GM19193 (cell line): ENCODE data around the gene C7orf33.

ENCODE experiments used
- POLR2A ChIP-seq: IDR thresholded peaks from 4 replicates; pipeline ENCODE4 v1.6.1; 2011; ENCODE audit not compliant: insufficient read depth, insufficient read length; ENCODE audit errors: extremely low read depth

C7orf33 gene

DNA sequence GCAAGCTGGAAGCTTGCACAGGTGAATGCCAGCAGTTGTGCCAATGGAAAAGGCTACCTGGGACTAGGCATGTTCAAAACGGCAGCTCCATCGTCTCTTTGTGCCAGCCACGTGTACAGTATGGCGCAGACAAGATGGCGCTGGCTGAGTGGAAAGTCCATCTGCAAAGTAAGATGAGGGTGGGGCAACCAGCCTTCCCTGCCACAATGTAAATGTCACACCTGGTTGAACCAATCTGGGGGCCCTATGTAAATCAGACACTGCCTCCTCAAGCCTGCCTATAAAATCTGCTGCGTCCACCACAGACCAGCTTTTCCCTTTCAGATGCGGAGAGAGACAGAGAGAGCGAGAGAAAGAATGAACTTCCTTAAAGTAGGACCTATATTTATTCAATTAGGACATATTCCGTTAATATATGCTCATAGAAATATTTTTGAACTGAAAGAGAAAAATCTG is 18.5 kb upstream of the C7orf33 start:
- TF ChIP-seq POLR2A: no peak

DNA sequence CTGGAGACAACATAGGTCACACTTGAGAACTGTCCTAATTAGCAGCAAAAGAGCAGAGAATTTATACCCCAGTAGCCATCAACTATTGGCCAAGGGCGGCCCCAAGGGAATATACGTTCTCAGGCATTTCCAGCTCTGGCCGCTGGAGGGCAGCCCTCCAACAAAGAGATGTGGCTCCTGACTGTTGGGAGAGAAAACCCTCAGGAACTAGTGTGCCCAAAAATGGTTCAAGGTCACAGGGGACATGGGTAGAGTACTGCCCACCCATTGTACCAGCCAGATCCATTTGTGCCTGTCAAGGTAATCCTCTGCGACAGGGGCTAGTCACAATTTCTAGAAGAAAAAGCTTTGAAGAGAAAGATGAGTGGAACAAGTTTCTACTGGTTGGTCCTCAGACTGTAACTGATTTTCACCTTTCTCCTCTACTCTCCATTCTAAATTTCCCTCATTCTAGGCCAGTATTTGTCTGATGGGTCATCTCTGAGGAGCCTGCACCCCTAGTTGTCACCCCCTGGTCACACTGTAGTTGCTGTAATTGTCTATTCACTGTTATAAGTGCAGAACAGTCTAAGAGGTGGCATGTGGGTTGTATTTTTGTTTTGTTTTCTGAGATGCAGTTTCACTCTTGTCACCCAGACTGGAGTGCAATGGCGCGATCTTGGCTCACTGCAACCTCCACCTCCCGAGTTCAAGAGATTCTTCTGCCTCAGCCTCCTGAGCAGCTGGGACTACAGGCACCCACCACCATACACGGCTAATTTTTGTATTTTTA is 14.7 kb upstream of the C7orf33 start:
- no peak for TF ChIP-seq POLR2A

GRCh38 chr7:148579366-148579765 is 11.2 kb upstream of the C7orf33 start:
- no peak for TF ChIP-seq POLR2A

GRCh38 chr7:148580446-148580845 is 10.1 kb upstream of the C7orf33 start:
- TF ChIP-seq POLR2A: no peak

DNA sequence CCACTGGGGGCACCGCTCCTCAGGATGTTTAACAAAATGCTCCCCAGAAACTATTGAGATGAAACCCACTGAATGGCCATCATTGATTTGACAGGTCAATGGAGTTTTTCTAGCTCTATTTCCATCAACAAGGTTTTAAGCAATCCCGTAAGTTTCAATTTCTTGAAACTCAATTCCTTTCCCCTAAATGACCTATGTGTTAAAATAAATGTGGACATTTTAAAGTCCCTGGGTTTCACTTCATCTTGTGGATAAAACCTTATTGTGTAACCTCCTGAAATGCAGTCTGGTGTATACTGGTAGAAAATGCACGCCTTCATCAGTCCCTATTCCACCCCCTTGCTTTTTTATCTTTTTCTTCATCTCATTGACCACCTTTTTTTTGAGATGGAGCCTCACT is 8.9 kb upstream of the C7orf33 start:
- TF ChIP-seq POLR2A: no peak

DNA sequence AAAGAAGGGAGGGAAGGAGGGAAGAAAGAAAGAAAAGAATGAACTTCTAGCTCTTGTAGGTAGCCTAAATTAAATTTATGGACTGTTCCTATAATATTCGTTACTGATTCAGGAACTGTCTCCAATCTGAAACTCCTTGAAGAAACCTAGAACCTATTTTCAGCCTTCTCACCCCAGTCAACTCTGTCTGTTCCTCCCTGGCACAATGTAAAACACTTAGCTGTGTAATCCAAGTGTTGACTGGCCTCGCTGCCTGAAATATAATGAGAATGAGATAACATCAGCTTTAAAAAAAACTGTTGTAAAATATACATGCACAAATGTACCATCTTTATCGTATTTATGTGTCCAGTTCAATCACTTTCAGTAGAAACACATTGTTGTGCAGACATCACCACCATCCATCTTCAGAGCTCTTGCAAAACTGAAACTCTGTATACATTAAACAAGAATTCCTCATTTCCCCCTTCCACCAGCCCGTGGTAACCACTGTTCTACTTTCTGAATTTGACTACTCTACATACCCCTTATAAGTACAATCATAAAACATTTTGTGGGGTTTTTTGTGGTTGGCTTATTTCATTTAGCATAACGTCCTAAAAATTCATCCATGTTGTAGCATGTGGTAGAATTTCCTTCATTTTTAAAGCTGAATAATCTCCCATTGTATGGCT is 6.3 kb upstream of the C7orf33 start:
- no peak for TF ChIP-seq POLR2A

- TF ChIP-seq POLR2A: no peak
Measured at GRCh38 chr7:148585399-148585798, 5.2 kb upstream of the C7orf33 start.

- TF ChIP-seq POLR2A: no peak
Measured at GRCh38 chr7:148587076-148587475, 3.5 kb upstream of the C7orf33 start.

GRCh38 chr7:148588168-148588567 is 2.4 kb upstream of the C7orf33 start:
- TF ChIP-seq POLR2A: no peak

DNA sequence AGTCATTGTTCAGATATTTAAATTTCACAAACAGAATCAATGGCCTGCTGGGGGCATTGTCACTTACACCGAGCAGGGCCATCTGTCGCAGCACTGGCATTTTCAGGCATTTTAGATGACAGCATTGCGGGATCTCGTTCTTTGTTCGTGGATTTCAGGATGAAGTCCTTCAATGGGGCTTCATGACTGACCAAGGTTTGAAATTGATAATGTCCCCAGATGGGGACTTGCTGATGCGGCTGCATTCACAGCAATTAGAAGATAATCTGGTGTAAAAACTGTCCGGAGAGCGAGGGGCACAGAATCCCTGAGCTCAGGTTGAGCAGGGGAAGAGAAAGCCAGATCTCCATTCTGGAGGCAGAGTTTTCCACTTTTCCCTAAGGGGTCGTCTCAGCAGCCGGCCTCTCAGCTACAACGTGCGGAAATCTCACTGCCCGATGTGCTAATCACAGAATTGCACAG is 1.9 kb upstream of the C7orf33 start:
- TF ChIP-seq POLR2A: no peak

DNA sequence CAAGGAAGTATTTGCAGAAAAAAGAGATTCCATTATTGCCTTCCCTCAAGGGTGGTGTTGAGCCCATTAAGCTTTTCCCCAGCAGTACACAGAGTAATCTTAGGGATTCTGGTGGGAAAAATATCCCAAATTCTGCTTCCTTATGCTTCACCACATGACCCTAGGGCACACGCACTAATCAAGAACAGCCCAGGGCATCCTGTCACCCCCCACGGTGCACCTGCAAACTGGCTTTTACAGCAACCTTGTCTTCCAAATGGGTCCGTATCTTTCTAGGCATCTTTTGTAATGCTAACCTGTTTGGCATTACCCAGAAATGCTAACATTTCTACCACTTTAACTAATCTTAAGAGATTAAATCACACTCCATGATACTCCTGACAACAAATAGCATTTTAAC is 926 bp upstream of the C7orf33 start:
- no peak for TF ChIP-seq POLR2A

DNA sequence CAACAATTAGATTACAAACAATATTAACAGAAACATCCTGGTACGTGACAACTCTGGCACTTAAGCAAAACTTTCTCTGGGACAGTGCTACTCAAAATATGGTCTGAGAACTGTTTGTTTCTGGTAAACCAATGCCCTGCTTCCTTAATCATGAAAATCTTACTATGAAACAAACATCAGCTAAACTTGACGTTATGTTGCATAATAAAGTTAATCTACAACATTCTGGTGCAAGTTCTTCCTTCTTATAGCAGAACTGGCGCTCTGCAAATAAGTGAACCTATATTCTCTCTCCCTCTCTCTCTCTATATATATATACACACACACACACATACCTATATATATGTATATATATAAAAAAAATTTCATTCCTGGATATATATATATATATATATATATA is 7.8 kb downstream of the C7orf33 start:
- TF ChIP-seq POLR2A: no peak

- no peak for TF ChIP-seq POLR2A
Measured at GRCh38 chr7:148605350-148605749, 14.8 kb downstream of the C7orf33 start.

DNA sequence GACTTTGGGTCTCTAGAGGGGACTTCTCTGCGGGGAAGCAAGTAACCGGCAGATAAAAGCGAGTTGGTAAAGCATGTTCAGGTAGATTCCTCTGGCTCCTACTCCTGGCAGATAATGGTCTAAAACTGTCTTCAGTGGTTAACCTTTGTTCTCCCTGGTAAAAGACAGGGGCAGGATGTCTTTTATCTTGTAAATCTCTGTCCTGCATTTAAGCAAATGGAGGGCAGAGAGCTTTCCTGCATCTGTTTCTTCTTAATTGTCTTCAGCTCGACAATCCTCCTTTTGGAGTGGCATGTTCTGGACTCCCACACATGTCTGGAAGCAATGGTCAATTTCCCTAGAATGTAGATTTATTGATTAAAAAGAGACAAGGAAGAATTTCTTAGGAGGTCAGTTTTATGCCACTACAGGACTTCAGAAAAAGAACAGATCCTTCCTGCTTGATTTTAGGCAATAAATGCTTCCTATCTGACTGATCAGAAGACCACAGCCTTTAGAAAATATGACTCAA is 16.6 kb downstream of the C7orf33 start:
- no peak for TF ChIP-seq POLR2A

DNA sequence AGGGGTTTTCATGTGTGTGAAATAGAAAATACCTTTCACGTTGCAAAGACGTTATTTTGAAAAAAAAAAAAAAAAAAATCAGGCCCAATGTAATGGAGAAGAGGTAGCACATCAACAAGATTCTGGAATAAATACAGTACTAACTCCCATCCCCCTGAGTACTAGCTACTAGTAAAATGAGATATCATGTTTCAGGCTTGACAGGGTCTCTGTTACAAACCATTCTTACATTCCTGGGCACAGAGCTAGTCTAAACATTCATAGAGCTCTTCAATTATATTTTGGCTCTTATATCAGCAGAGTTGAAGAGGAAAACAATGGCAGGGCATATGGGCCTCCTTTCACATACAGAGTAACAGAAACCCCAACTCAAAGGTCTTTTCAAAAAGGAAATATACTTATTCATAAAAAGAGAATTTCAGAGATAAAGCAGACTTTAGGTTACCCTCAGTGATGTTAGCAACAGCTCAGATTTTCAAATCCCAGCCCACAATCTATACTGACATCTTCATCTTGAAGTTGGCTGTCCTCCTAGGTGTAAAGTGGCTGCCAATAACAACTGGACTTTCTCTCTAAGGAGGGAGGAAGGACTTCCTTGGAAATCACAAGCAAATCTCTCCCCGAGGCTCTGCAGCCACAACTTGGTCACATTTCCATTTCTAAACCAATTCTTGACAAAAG is 18.6 kb downstream of the C7orf33 start:
- no peak for TF ChIP-seq POLR2A
